GM12878 (cell line): ENCODE data around the gene PCGF6. TPM values are rescaled to one million over a fixed set of nuclear protein-coding genes. Genes with fewer than 3 reads are reported as not detected.

Experiments
- BACH1 ChIP-seq: fragments of 450-650 bp; IDR thresholded peaks from 2 replicates; pipeline ENCODE4 v1.6.1; 2017; ENCODE audit warnings: mild to moderate bottlenecking, borderline replicate concordance
- CEBPZ ChIP-seq: fragments of 150-350 bp; IDR thresholded peaks from 2 replicates; pipeline ENCODE4 v1.6.1; 2016; ENCODE audit warnings: low read depth, low read length
- CHD1 ChIP-seq: IDR thresholded peaks from 2 replicates; pipeline ENCODE4 v1.6.1; 2012; ENCODE audit warnings: low read depth, low read length, improper control_type of control experiment
- CREB1 ChIP-seq: IDR thresholded peaks from 2 replicates; pipeline ENCODE4 v1.6.1; 2012; ENCODE audit warnings: low read depth, mild to moderate bottlenecking, inconsistent platforms
- DPF2 ChIP-seq: fragments of 450-650 bp; IDR thresholded peaks from 2 replicates; pipeline ENCODE4 v1.6.1; 2017; ENCODE audit warnings: mild to moderate bottlenecking
- E2F8 ChIP-seq: fragments of 450-650 bp; IDR thresholded peaks from 2 replicates; pipeline ENCODE4 v1.6.1; 2018; ENCODE audit warnings: mild to moderate bottlenecking, low read depth, moderate library complexity; ENCODE audit not compliant: partially characterized antibody
- FOS ChIP-seq: IDR thresholded peaks from 3 replicates; pipeline ENCODE4 v1.6.1; 2011; ENCODE audit warnings: borderline replicate concordance; ENCODE audit not compliant: insufficient read length; ENCODE audit errors: extremely low read depth
- MEF2B ChIP-seq: fragments of 450-650 bp; IDR thresholded peaks from 2 replicates; pipeline ENCODE4 v1.6.1; 2018; ENCODE audit warnings: mild to moderate bottlenecking, moderate library complexity; ENCODE audit not compliant: partially characterized antibody, poor library complexity, severe bottlenecking
- POU2F2 ChIP-seq: IDR thresholded peaks from 3 replicates; pipeline ENCODE4 v1.6.1; 2011; ENCODE audit warnings: low read depth, mild to moderate bottlenecking, low read length, borderline replicate concordance
- RELA ChIP-seq: fragments of 450-650 bp; IDR thresholded peaks from 2 replicates; pipeline ENCODE4 v1.8.0; 2014; ENCODE audit warnings: borderline replicate concordance; ENCODE audit not compliant: partially characterized antibody
- SUZ12 ChIP-seq: fragments of 200-600 bp; sonication (generic); IDR thresholded peaks from one replicate; pipeline ENCODE4 v1.6.1; 2018; ENCODE audit warnings: antibody characterized with exemption, mild to moderate bottlenecking; ENCODE audit not compliant: unreplicated experiment
- ZBED1 ChIP-seq: IDR thresholded peaks from 2 replicates; pipeline ENCODE4 v1.6.1; 2016; ENCODE audit warnings: borderline replicate concordance
- ZNF207 ChIP-seq: fragments of 450-650 bp; IDR thresholded peaks from 2 replicates; pipeline ENCODE4 v1.6.1; 2014; ENCODE audit warnings: antibody characterized with exemption, mild to moderate bottlenecking, borderline replicate concordance
- ZNF622 ChIP-seq: fragments of 450-650 bp; IDR thresholded peaks from 2 replicates; pipeline ENCODE4 v1.6.1; 2017; ENCODE audit warnings: mild to moderate bottlenecking, inconsistent platforms
- ZSCAN29 ChIP-seq: fragments of 450-650 bp; IDR thresholded peaks from 2 replicates; pipeline ENCODE4 v1.6.1; 2017; ENCODE audit warnings: mild to moderate bottlenecking, moderate library complexity
- polyA plus RNA-seq, 11 experiments: library from polyadenylated mRNA; depleted of rRNA in 4 of 11; unstranded in 6 of 11; stranded (reverse) in 5 of 11; fragments of >200 nt; fragmentation: Nextera tagmentation in 4 of 11; fragmentation: Illumina TruSeq in 1 of 11; extraction: Ambion mirVana in 4 of 11; extraction: Trizol in 1 of 11; gene quantifications; 1 replicate in 1 of 11; 2 replicates in 10 of 11; pipeline versions ENCODE4 v1.2.1 to v1.2.3, GENCODE V29; 2011 to 2016; ENCODE audit warnings: inconsistent platforms in 2 of 11, missing spikeins in 2 of 11, low read depth in 1 of 11
- total RNA-seq, 4 experiments: library from RNA; depleted of rRNA in 3 of 4; stranded (reverse); fragments of >200 nt in 3 of 4; fragmentation: Illumina TruSeq in 1 of 4; extraction: Trizol in 1 of 4; gene quantifications; 2 replicates each; pipeline versions ENCODE4 v1.2.1 to v1.2.3, GENCODE V29; 2013 to 2021
- TF ChIP-seq, protein P1 (sequence below): IDR thresholded peaks from 2 replicates; pipeline ENCODE4 v1.6.1; 2012; ENCODE audit warnings: low read depth, low read length, improper control_type of control experiment
- TF ChIP-seq, protein P2 (sequence below): IDR thresholded peaks from 2 replicates; pipeline ENCODE4 v1.6.1; 2012; ENCODE audit warnings: improper control_type of control experiment, low read depth, low read length; ENCODE audit not compliant: insufficient replicate concordance

Gene PCGF6
- total and polyA plus RNA-seq, 10 of the 15 experiments (the other 5 are each of a cell fraction or from before 2014, with no cell fraction given): 6.5 to 19.1 (median 12.7) TPM

- TF ChIP-seq, protein P1, sequence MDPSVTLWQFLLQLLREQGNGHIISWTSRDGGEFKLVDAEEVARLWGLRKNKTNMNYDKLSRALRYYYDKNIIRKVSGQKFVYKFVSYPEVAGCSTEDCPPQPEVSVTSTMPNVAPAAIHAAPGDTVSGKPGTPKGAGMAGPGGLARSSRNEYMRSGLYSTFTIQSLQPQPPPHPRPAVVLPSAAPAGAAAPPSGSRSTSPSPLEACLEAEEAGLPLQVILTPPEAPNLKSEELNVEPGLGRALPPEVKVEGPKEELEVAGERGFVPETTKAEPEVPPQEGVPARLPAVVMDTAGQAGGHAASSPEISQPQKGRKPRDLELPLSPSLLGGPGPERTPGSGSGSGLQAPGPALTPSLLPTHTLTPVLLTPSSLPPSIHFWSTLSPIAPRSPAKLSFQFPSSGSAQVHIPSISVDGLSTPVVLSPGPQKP: no peak
- TF ChIP-seq, protein P2, sequence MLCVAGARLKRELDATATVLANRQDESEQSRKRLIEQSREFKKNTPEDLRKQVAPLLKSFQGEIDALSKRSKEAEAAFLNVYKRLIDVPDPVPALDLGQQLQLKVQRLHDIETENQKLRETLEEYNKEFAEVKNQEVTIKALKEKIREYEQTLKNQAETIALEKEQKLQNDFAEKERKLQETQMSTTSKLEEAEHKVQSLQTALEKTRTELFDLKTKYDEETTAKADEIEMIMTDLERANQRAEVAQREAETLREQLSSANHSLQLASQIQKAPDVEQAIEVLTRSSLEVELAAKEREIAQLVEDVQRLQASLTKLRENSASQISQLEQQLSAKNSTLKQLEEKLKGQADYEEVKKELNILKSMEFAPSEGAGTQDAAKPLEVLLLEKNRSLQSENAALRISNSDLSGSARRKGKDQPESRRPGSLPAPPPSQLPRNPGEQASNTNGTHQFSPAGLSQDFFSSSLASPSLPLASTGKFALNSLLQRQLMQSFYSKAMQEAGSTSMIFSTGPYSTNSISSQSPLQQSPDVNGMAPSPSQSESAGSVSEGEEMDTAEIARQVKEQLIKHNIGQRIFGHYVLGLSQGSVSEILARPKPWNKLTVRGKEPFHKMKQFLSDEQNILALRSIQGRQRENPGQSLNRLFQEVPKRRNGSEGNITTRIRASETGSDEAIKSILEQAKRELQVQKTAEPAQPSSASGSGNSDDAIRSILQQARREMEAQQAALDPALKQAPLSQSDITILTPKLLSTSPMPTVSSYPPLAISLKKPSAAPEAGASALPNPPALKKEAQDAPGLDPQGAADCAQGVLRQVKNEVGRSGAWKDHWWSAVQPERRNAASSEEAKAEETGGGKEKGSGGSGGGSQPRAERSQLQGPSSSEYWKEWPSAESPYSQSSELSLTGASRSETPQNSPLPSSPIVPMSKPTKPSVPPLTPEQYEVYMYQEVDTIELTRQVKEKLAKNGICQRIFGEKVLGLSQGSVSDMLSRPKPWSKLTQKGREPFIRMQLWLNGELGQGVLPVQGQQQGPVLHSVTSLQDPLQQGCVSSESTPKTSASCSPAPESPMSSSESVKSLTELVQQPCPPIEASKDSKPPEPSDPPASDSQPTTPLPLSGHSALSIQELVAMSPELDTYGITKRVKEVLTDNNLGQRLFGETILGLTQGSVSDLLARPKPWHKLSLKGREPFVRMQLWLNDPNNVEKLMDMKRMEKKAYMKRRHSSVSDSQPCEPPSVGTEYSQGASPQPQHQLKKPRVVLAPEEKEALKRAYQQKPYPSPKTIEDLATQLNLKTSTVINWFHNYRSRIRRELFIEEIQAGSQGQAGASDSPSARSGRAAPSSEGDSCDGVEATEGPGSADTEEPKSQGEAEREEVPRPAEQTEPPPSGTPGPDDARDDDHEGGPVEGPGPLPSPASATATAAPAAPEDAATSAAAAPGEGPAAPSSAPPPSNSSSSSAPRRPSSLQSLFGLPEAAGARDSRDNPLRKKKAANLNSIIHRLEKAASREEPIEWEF: no peak
- TF ChIP-seq CEBPZ: no peak
- no peak for TF ChIP-seq CHD1
- TF ChIP-seq CREB1: 0 out of 2 replicates have a peak, but pooled peaks have one; percentile 36
- no peak for TF ChIP-seq ZSCAN29
- TF ChIP-seq SUZ12: no peak
- TF ChIP-seq ZNF622: no peak
- no peak for TF ChIP-seq ZBED1
- TF ChIP-seq ZNF207: no peak
- no peak for TF ChIP-seq DPF2
- no peak for TF ChIP-seq FOS
- no peak for TF ChIP-seq E2F8
- no peak for TF ChIP-seq MEF2B
- TF ChIP-seq BACH1: 0 out of 2 replicates have a peak, but pooled peaks have one; percentile 18
- TF ChIP-seq RELA: no peak
- 0 out of 3 replicates have a peak, but pooled peaks have one; percentile 14 for TF ChIP-seq POU2F2
These were observed at the start of gene PCGF6 (continued) for GRCh38 chr10:103350517-103351260.
